Loucy (cell line): ENCODE results near the gene VPS37C.

Experiments used
- H2AFZ ChIP-seq: fragments of 200-600 bp; sonication (generic); 2 replicates; pipeline ENCODE4 v1.6.0; 2016; ENCODE audit warnings: antibody characterized with exemption, mild to moderate bottlenecking, low read length, moderate library complexity
- H3F3A ChIP-seq: fragments of 200-600 bp; 2 replicates; pipeline ENCODE4 v1.6.0; 2016; ENCODE audit warnings: antibody characterized with exemption, low read depth, mild to moderate bottlenecking
- H3K27me3 ChIP-seq: fragments of 200-600 bp; sonication (generic); 2 replicates; pipeline ENCODE4 v1.6.1; 2014; ENCODE audit warnings: low read length, mild to moderate bottlenecking; ENCODE audit not compliant: insufficient read depth, poor library complexity, severe bottlenecking
- H3K36me3 ChIP-seq: fragments of 200-600 bp; sonication (generic); 2 replicates; pipeline ENCODE4 v1.6.1; 2016; ENCODE audit warnings: low read length; ENCODE audit not compliant: insufficient read depth
- H3K4me1 ChIP-seq: fragments of 200-600 bp; sonication (generic); 2 replicates; pipeline ENCODE4 v1.5.1; 2014; ENCODE audit warnings: low read length, mild to moderate bottlenecking; ENCODE audit not compliant: insufficient read depth, poor library complexity, severe bottlenecking
- H3K4me2 ChIP-seq: fragments of 200-600 bp; sonication (generic); 2 replicates; pipeline ENCODE4 v1.6.0; 2014; ENCODE audit warnings: antibody characterized with exemption, low read length, low read depth, mild to moderate bottlenecking; ENCODE audit not compliant: poor library complexity, severe bottlenecking
- H3K4me3 ChIP-seq: fragments of 200-600 bp; sonication (generic); 2 replicates; pipeline ENCODE4 v1.5.1; 2014; ENCODE audit warnings: low read length, mild to moderate bottlenecking, mixed read lengths; ENCODE audit not compliant: poor library complexity, severe bottlenecking
- H3K79me2 ChIP-seq: fragments of 200-600 bp; sonication (generic); 2 replicates; pipeline ENCODE4 v1.6.1; 2014; ENCODE audit warnings: low read length; ENCODE audit not compliant: insufficient read depth
- H3K9ac ChIP-seq: fragments of 200-600 bp; sonication (generic); 2 replicates; pipeline ENCODE4 v1.6.0; 2014; ENCODE audit warnings: mild to moderate bottlenecking, low read depth, low read length, moderate library complexity; ENCODE audit not compliant: poor library complexity, severe bottlenecking
- H3K9me2 ChIP-seq: fragments of 200-600 bp; sonication (generic); replicated peaks from 2 replicates; pipeline ENCODE4 v1.6.1; 2016; ENCODE audit warnings: low read depth, low read length, mixed read lengths
- H3K9me3 ChIP-seq: fragments of 200-600 bp; sonication (generic); 2 replicates; pipeline ENCODE4 v1.6.1; 2014; ENCODE audit warnings: mild to moderate bottlenecking, antibody characterized with exemption, low read length, low read depth; ENCODE audit not compliant: insufficient read depth
- H4K20me1 ChIP-seq: fragments of 200-600 bp; sonication (generic); 2 replicates; pipeline ENCODE4 v1.6.0; 2014; ENCODE audit warnings: antibody characterized with exemption, low read length, mild to moderate bottlenecking; ENCODE audit not compliant: insufficient read depth, poor library complexity, severe bottlenecking
- EZH2phosphoT487 ChIP-seq: fragments of 200-600 bp; IDR thresholded peaks from 2 replicates; pipeline ENCODE4 v1.6.1; 2018; ENCODE audit warnings: antibody characterized with exemption, mild to moderate bottlenecking, moderate library complexity, borderline replicate concordance
- TF ChIP-seq, protein P1 (sequence below): fragments of 200-600 bp; sonication (generic); conservative IDR thresholded peaks from 2 replicates; pipeline ENCODE4 v1.5.1; 2014; ENCODE audit warnings: mild to moderate bottlenecking, antibody characterized with exemption, low read length

The VPS37C gene

GRCh38 chr11:61118004-61118403, 43.2 kb downstream of the VPS37C start:
- Histone ChIP-seq H3K36me3 (no peaks in the 10 kb centered on the region), H3K9me3 (no peaks in the 10 kb centered on the region), H2AFZ (no peak overlapping the region), H3K9ac (no peak overlapping the region), H3K27me3 (no peaks in the 10 kb centered on the region), H3K79me2 (no peaks in the 10 kb centered on the region), H3K4me1 (peaks cover 10% of the 10 kb centered on the region), H3K9me2 (no peaks in the 10 kb centered on the region), H3K4me3 (no peak overlapping the region), H3K4me2 (no peak overlapping the region), H3F3A (no peaks in the 10 kb centered on the region), H4K20me1 (no peaks in the 10 kb centered on the region)
- TF ChIP-seq EZH2phosphoT487 = no peak
- TF ChIP-seq, protein P1, sequence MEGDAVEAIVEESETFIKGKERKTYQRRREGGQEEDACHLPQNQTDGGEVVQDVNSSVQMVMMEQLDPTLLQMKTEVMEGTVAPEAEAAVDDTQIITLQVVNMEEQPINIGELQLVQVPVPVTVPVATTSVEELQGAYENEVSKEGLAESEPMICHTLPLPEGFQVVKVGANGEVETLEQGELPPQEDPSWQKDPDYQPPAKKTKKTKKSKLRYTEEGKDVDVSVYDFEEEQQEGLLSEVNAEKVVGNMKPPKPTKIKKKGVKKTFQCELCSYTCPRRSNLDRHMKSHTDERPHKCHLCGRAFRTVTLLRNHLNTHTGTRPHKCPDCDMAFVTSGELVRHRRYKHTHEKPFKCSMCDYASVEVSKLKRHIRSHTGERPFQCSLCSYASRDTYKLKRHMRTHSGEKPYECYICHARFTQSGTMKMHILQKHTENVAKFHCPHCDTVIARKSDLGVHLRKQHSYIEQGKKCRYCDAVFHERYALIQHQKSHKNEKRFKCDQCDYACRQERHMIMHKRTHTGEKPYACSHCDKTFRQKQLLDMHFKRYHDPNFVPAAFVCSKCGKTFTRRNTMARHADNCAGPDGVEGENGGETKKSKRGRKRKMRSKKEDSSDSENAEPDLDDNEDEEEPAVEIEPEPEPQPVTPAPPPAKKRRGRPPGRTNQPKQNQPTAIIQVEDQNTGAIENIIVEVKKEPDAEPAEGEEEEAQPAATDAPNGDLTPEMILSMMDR = no peak

DNA sequence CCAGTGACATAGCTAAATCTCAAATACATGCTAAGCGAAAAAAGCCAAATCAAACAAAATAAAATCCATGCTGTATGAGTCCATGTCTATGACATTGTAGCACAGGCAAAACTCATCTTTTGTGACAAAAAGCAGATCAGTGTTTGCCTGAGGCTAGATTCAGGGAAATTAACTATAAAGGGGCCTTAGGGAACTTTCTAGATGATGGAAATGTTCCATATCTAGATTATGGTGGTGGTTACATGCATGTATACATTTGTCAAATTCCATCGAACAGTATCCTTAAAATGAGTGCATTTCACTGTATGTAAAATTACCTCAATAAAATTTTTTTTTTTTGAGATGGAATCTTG, 44.1 kb downstream of the VPS37C start:
- TF ChIP-seq, protein P1 = no peak
- TF ChIP-seq EZH2phosphoT487 = no peak
- Histone ChIP-seq H4K20me1 (no peaks in the 10 kb centered on the region), H3F3A (no peaks in the 10 kb centered on the region), H3K4me1 (peaks cover 10% of the 10 kb centered on the region), H2AFZ (no peak overlapping the region), H3K9ac (no peak overlapping the region), H3K27me3 (no peaks in the 10 kb centered on the region), H3K79me2 (no peaks in the 10 kb centered on the region), H3K9me2 (no peaks in the 10 kb centered on the region), H3K4me2 (no peak overlapping the region), H3K4me3 (no peak overlapping the region), H3K9me3 (no peaks in the 10 kb centered on the region), H3K36me3 (no peaks in the 10 kb centered on the region)

DNA sequence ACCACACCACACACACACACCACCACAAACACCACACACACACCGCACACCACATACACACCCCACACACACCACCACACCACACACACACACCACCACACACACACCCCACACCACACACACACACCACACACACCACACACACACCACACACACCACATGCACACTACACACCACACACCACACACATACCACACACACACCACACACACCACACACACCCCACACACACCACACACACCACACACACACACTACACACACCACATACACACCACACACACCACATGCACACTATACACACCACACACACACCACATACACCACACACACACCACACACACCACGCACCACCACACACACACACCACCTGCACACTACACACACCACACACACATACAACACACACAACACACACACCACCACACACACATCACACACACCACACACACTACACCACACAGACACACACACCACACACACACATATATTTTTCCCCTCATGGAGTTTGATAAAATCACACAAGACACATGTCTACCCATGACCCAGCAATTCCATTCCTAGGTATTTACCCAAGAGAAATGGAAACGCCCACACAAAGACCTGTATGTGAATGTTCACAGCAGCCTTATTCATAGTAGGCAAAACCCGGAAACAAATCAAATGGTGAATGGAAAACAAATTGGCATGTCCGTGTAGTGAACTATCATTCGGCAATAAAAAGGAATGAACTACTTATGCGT, 44.6 kb downstream of the VPS37C start:
- no peak overlapping the region for H3K4me3 ChIP-seq
- H3K9ac ChIP-seq = no peak overlapping the region
- no peak overlapping the region for H3K4me2 ChIP-seq
- H3K4me1 ChIP-seq = peaks cover 15% of the 10 kb centered on the region
- H2AFZ ChIP-seq = no peak overlapping the region
- H3F3A ChIP-seq = no peaks in the 10 kb centered on the region
- H3K9me2 ChIP-seq = no peaks in the 10 kb centered on the region
- H4K20me1 ChIP-seq = no peaks in the 10 kb centered on the region
- no peaks in the 10 kb centered on the region for H3K27me3 ChIP-seq
- H3K79me2 ChIP-seq = no peaks in the 10 kb centered on the region
- TF ChIP-seq, protein P1 = no peak
- TF ChIP-seq EZH2phosphoT487 = no peak
- H3K9me3 ChIP-seq = no peaks in the 10 kb centered on the region
- H3K36me3 ChIP-seq = no peaks in the 10 kb centered on the region
